Ishikawa (cell line): ENCODE results near the gene GALNT7.

Experiments
- CEBPB ChIP-seq: IDR thresholded peaks from 2 replicates; pipeline ENCODE4 v1.6.1; 2012
- CREB1 ChIP-seq: IDR thresholded peaks from 2 replicates; pipeline ENCODE4 v1.6.1; 2012; ENCODE audit warnings: low read depth
- EGR1 ChIP-seq: IDR thresholded peaks from 2 replicates; pipeline ENCODE4 v1.6.1; 2012
- EP300 ChIP-seq: IDR thresholded peaks from 2 replicates; pipeline ENCODE4 v1.6.1; 2012; ENCODE audit warnings: borderline replicate concordance
- FOXM1 ChIP-seq: IDR thresholded peaks from 2 replicates; pipeline ENCODE4 v1.6.1; 2012; ENCODE audit warnings: low read depth, borderline replicate concordance
- MAX ChIP-seq: IDR thresholded peaks from 2 replicates; pipeline ENCODE4 v1.6.1; 2012
- NFIC ChIP-seq: IDR thresholded peaks from 2 replicates; pipeline ENCODE4 v1.6.1; 2012
- RAD21 ChIP-seq: IDR thresholded peaks from 2 replicates; pipeline ENCODE4 v1.6.1; 2012; ENCODE audit warnings: low read depth
- REST ChIP-seq: IDR thresholded peaks from 2 replicates; pipeline ENCODE4 v1.6.1; 2012; ENCODE audit warnings: low read depth, mild to moderate bottlenecking
- TAF1 ChIP-seq: IDR thresholded peaks from 2 replicates; pipeline ENCODE4 v1.6.1; 2012; ENCODE audit warnings: low read depth, mild to moderate bottlenecking
- TCF12 ChIP-seq: IDR thresholded peaks from 2 replicates; pipeline ENCODE4 v1.6.1; 2012; ENCODE audit warnings: low read depth
- TEAD4 ChIP-seq: IDR thresholded peaks from 2 replicates; pipeline ENCODE4 v1.6.1; 2012
- YY1 ChIP-seq: IDR thresholded peaks from 2 replicates; pipeline ENCODE4 v1.6.1; 2012; ENCODE audit warnings: low read depth
- ZBTB7A ChIP-seq: IDR thresholded peaks from 2 replicates; pipeline ENCODE4 v1.6.1; 2012; ENCODE audit warnings: low read depth
- TF ChIP-seq, protein P1 (sequence below): IDR thresholded peaks from 2 replicates; pipeline ENCODE4 v1.6.1; 2012

GALNT7 gene

DNA sequence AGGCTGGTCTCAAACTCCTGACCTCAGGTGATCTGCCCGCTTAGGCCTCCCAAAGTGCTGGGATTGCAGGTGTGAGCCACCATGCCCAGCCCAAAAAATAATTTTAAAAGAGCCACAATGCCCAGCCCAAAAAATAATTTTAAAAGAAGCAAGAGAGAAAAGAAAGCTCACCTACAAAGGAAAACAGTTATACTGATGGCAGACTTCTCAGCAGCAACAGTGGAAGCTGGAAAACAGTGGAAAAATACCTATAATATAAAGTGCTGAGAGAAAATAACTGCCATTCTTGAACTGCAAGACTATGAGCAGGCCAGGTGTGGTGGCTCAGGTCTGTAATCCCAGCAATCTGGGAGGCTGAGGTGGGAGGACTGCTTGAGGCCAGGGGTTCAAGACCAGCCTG is 178.9 kb downstream of the GALNT7 start:
- TF ChIP-seq REST: no peak
- no peak for TF ChIP-seq MAX
- no peak for TF ChIP-seq CREB1
- no peak for TF ChIP-seq RAD21
- no peak for TF ChIP-seq TEAD4
- TF ChIP-seq EGR1: no peak
- TF ChIP-seq YY1: no peak
- no peak for TF ChIP-seq CEBPB
- no peak for TF ChIP-seq ZBTB7A
- TF ChIP-seq FOXM1: no peak
- no peak for TF ChIP-seq NFIC
- no peak for TF ChIP-seq TAF1
- TF ChIP-seq EP300: no peak
- TF ChIP-seq, protein P1, sequence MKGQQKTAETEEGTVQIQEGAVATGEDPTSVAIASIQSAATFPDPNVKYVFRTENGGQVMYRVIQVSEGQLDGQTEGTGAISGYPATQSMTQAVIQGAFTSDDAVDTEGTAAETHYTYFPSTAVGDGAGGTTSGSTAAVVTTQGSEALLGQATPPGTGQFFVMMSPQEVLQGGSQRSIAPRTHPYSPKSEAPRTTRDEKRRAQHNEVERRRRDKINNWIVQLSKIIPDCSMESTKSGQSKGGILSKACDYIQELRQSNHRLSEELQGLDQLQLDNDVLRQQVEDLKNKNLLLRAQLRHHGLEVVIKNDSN: no peak
- TF ChIP-seq TCF12: no peak

GRCh38 chr4:173357939-173358338 is 189.3 kb downstream of the GALNT7 start:
- no peak for TF ChIP-seq TCF12
- TF ChIP-seq TAF1: no peak
- TF ChIP-seq CEBPB: no peak
- no peak for TF ChIP-seq EGR1
- TF ChIP-seq FOXM1: no peak
- no peak for TF ChIP-seq MAX
- no peak for TF ChIP-seq TEAD4
- no peak for TF ChIP-seq RAD21
- no peak for TF ChIP-seq CREB1
- TF ChIP-seq NFIC: no peak
- TF ChIP-seq EP300: no peak
- TF ChIP-seq, protein P1: no peak
- no peak for TF ChIP-seq ZBTB7A
- no peak for TF ChIP-seq YY1
- TF ChIP-seq REST: no peak

DNA sequence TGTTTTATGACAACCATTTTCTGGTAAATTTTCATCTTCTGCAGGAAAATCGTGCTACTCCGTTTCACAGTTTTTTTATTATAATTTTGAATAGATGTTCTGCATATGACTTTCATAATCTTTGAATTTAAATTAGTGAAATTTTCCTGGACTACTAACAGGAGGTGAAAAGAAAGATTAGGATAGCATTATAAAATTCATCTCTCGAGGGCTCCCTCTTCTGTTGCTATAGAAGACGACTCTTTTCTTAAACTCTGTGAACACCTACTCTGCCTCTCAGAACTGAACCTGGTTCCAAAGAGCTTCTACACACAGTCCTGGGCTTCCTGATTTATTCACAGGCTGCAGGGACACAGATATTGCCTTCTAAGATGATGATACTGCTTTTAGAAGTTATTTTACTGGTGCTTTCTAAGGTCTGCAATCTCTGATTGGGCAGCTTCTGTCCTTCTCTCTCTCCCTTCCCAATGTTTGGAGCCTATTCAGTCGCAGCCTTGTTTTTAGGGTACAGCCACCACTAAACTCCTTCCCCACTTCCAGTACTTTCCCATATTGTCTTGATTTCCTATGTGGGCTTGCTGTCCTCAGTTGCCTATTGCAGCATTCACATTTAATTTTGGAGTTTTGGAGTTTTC is 192.1 kb downstream of the GALNT7 start:
- TF ChIP-seq EP300 (no peak), FOXM1 (no peak)

DNA sequence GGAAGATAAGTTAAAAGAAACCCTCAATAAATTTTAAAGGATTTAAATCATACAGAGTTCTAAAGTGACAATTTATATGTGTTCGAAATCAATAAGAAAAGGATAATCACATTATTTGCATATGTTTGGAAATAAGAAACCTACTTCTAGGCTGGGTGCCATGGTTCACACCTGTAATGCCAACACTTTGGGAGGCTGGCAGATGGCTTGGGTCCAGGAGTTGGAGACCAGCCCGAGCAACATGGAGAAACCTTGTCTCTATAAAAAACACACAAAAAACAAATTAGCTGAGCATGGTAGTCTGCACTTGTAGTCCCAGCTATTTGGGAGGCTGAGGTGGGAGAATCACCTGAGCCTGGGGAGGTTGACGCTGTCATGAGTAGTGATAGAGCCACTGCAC is 194.1 kb downstream of the GALNT7 start:
- TF ChIP-seq REST (no peak), TCF12 (no peak), YY1 (no peak)

GRCh38 chr4:173365359-173365996 is 196.9 kb downstream of the GALNT7 start:
- TF ChIP-seq NFIC (no peak), RAD21 (no peak), TAF1 (no peak), MAX (no peak), YY1 (no peak), CREB1 (no peak), FOXM1 (no peak), CEBPB (no peak), EP300 (no peak)
- TF ChIP-seq, protein P1: no peak
